HG03575 (cell line): Measurements from ENCODE around the gene RBMS3.

Experiments
- ATAC-seq: cut with Tn5 transposase; IDR thresholded peaks from one replicate; pipeline ENCODE4 v1.9.1; 2021; ENCODE audit not compliant: unreplicated experiment, insufficient number of reproducible peaks, low FRiP score; ENCODE audit errors: extremely low read depth

Gene RBMS3

GRCh38 chr3:29958816-29959215 lies 677.9 kb downstream of the RBMS3 start:
- ATAC-seq: no peak

GRCh38 chr3:29971895-29972294 lies 691.0 kb downstream of the RBMS3 start:
- no peak for ATAC-seq

- ATAC-seq: no peak
Measured at GRCh38 chr3:29972320-29972993, 691.6 kb downstream of the RBMS3 start.

GRCh38 chr3:29973763-29974162 lies 692.9 kb downstream of the RBMS3 start:
- no peak for ATAC-seq

- ATAC-seq: no peak
Measured at GRCh38 chr3:29976871-29977270, 696.0 kb downstream of the RBMS3 start.

- ATAC-seq: no peak
Measured at GRCh38 chr3:29977360-29977759, 696.5 kb downstream of the RBMS3 start.

GRCh38 chr3:29978036-29978435 lies 697.2 kb downstream of the RBMS3 start:
- ATAC-seq: no peak

- no peak for ATAC-seq
Measured at GRCh38 chr3:29991198-29991597, 710.3 kb downstream of the RBMS3 start.

GRCh38 chr3:30002797-30003196 lies 721.9 kb downstream of the RBMS3 start:
- no peak for ATAC-seq

- no peak for ATAC-seq
Measured at GRCh38 chr3:30003741-30004140, 722.9 kb downstream of the RBMS3 start.

- no peak for ATAC-seq
Measured at GRCh38 chr3:30004481-30004880, 723.6 kb downstream of the RBMS3 start.

GRCh38 chr3:30006111-30006510 lies 725.2 kb downstream of the RBMS3 start:
- no peak for ATAC-seq

- no peak for ATAC-seq
Measured at GRCh38 chr3:30007668-30008067, 726.8 kb downstream of the RBMS3 start.

- ATAC-seq: no peak
Measured at GRCh38 chr3:30011237-30011803, 730.4 kb downstream of the RBMS3 start.

GRCh38 chr3:30012941-30013543 lies 732.2 kb downstream of the RBMS3 start:
- no peak for ATAC-seq

GRCh38 chr3:30017901-30018300 lies 737.0 kb downstream of the RBMS3 start:
- no peak for ATAC-seq

- no peak for ATAC-seq
Measured at GRCh38 chr3:30020380-30020779, 739.5 kb downstream of the RBMS3 start.

GRCh38 chr3:30024466-30024865 lies 743.6 kb downstream of the RBMS3 start:
- ATAC-seq: no peak

- ATAC-seq: no peak
Measured at GRCh38 chr3:30026851-30027250, 746.0 kb downstream of the RBMS3 start.

GRCh38 chr3:30034246-30034991 lies 753.5 kb downstream of the RBMS3 start:
- no peak for ATAC-seq
